ENCODE measurements around the gene DENND2C. TPM values are rescaled to one million over a fixed set of nuclear protein-coding genes. Genes with fewer than 3 reads are reported as not detected.

The DENND2C gene
- total RNA-seq, 1 donor from 2014 or later = 0.73 TPM

GRCh38 chr1:114535401-114535800 lies 134.4 kb downstream of the DENND2C start:
- Histone ChIP-seq H3K4me1 (no peaks in the 10 kb centered on the region), H3K9me3 (ENCODE audit: low read depth) (no peaks in the 10 kb centered on the region), H2AFZ (replicated peaks) (no peak overlapping the region), H3K79me2 (ENCODE audit: low read depth) (no peaks in the 10 kb centered on the region), H3K9ac (no peak overlapping the region), H3F3A (ENCODE audit: low read depth) (no peaks in the 10 kb centered on the region), H3K4me3 (no peak overlapping the region), H3K4me2 (no peak overlapping the region), H4K20me1 (ENCODE audit: low read depth) (no peaks in the 10 kb centered on the region), H3K36me3 (no peaks in the 10 kb centered on the region), H3K27ac (no peak overlapping the region), H3K27me3 (no peaks in the 10 kb centered on the region)
- H3K9me3 Mint-ChIP-seq = no peaks in the 10 kb centered on the region
- H3K27me3 Mint-ChIP-seq (ENCODE audit: insufficient read depth, low read depth) = peaks cover 6% of the 10 kb centered on the region
- H3K4me1 Mint-ChIP-seq = no peaks in the 10 kb centered on the region
- TF ChIP-seq, protein P1, sequence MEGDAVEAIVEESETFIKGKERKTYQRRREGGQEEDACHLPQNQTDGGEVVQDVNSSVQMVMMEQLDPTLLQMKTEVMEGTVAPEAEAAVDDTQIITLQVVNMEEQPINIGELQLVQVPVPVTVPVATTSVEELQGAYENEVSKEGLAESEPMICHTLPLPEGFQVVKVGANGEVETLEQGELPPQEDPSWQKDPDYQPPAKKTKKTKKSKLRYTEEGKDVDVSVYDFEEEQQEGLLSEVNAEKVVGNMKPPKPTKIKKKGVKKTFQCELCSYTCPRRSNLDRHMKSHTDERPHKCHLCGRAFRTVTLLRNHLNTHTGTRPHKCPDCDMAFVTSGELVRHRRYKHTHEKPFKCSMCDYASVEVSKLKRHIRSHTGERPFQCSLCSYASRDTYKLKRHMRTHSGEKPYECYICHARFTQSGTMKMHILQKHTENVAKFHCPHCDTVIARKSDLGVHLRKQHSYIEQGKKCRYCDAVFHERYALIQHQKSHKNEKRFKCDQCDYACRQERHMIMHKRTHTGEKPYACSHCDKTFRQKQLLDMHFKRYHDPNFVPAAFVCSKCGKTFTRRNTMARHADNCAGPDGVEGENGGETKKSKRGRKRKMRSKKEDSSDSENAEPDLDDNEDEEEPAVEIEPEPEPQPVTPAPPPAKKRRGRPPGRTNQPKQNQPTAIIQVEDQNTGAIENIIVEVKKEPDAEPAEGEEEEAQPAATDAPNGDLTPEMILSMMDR (IDR thresholded peaks at IDR 0.05) = no peak
- TF ChIP-seq EZH2 (IDR thresholded peaks at IDR 0.05) (no peak), EZH2phosphoT487 (IDR thresholded peaks at IDR 0.05) (no peak)
- no peak overlapping the region for H3K4me3 Mint-ChIP-seq
- no peaks in the 10 kb centered on the region for H3K36me3 Mint-ChIP-seq
- H3K27ac Mint-ChIP-seq = no peak overlapping the region
- DNase-seq (ENCODE audit: low spot score) = no peak

Small RNA genes within 50 kb of the gene (small RNA-seq; reads per million reads assigned to genes)
- not detected for gene RN7SL432P

Other genes with a start within 250 kb of the DENND2C start
- 64.8 and 75.4 TPM in 2 replicates for gene TRIM33, start 158.8 kb downstream of the DENND2C start, total RNA-seq (ENCODE audit: low replicate concordance)
- gene BCAS2, start 88.4 kb downstream of the DENND2C start, total RNA-seq (ENCODE audit: low replicate concordance) = 46.0 and 92.1 TPM in 2 replicates
- gene AMPD1, start 25.5 kb upstream of the DENND2C start, total RNA-seq (ENCODE audit: low replicate concordance) = not detected in 2 replicates
- gene NRAS, start 46.7 kb upstream of the DENND2C start, total RNA-seq (ENCODE audit: low replicate concordance) = 111 and 169 TPM in 2 replicates
- gene CSDE1, start 87.9 kb upstream of the DENND2C start, total RNA-seq (ENCODE audit: low replicate concordance) = 1,101 and 1,362 TPM in 2 replicates
- gene SIKE1, start 110.6 kb upstream of the DENND2C start, total RNA-seq (ENCODE audit: low replicate concordance) = 81.9 and 94.1 TPM in 2 replicates
- 0.11 TPM in 1 of 2 replicates, not detected in the other for gene SYCP1, start 184.8 kb upstream of the DENND2C start, total RNA-seq (ENCODE audit: low replicate concordance)

Measured in neural progenitor cell (in vitro differentiated cells).